IPS-20b (cell line): ENCODE results near the gene UCHL5.

Experiments
- H3K27ac ChIP-seq: one replicate; pipeline ENCODE4 v1.5.1; 2013; ENCODE audit warnings: low read length
- H3K27me3 ChIP-seq: 2 replicates; pipeline ENCODE4 v1.6.1; 2013; ENCODE audit warnings: mild to moderate bottlenecking, low read length, inconsistent platforms; ENCODE audit not compliant: insufficient read depth
- H3K36me3 ChIP-seq: 2 replicates; pipeline ENCODE4 v1.6.1; 2013; ENCODE audit warnings: low read depth, mild to moderate bottlenecking, inconsistent platforms, low read length, moderate library complexity; ENCODE audit not compliant: insufficient read depth
- H3K4me1 ChIP-seq: 2 replicates; pipeline ENCODE4 v1.6.1; 2013; ENCODE audit warnings: mild to moderate bottlenecking, control low read depth, inconsistent platforms, low read length, moderate library complexity; ENCODE audit not compliant: insufficient read depth
- H3K4me3 ChIP-seq: 2 replicates; pipeline ENCODE4 v1.5.1; 2013; ENCODE audit warnings: mild to moderate bottlenecking, low read length, inconsistent platforms
- H3K9ac ChIP-seq: 2 replicates; pipeline ENCODE4 v1.6.1; 2013; ENCODE audit warnings: low read depth, mild to moderate bottlenecking, inconsistent platforms, low read length, moderate library complexity
- H3K9me3 ChIP-seq: 2 replicates; pipeline ENCODE4 v1.6.1; 2013; ENCODE audit warnings: mild to moderate bottlenecking, low read depth, low read length, inconsistent platforms; ENCODE audit not compliant: insufficient read depth

UCHL5 gene

GRCh38 chr1:193086342-193086741, 27.2 kb upstream of the UCHL5 start:
- peaks cover 60% of the 10 kb centered on the region for H3K36me3 ChIP-seq
- H3K9ac ChIP-seq: no peak overlapping the region
- no peaks in the 10 kb centered on the region for H3K4me1 ChIP-seq
- no peaks in the 10 kb centered on the region for H3K27me3 ChIP-seq
- no peak overlapping the region for H3K4me3 ChIP-seq
- no peak overlapping the region for H3K27ac ChIP-seq
- H3K9me3 ChIP-seq: no peaks in the 10 kb centered on the region

DNA sequence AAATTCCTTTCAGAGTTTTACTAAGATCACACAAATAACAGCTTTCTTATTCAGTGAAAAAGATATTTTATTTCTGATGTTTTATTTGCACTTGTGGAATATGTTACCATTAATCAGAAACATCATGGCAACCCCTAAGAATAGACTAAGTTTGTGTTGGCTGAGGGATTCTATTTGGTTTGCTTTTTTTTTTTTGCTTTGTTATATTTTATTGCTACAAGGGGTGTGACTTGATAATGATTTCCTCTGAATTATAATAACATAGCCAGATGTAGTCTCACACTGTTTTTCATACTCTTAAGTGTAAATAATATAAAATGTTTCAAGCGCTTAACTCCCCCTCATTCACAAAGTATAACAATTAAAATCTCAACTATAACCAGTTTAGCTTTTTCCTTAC, 26.1 kb upstream of the UCHL5 start:
- H3K9ac ChIP-seq: no peak overlapping the region
- no peaks in the 10 kb centered on the region for H3K27me3 ChIP-seq
- H3K9me3 ChIP-seq: no peaks in the 10 kb centered on the region
- no peaks in the 10 kb centered on the region for H3K4me1 ChIP-seq
- no peak overlapping the region for H3K27ac ChIP-seq
- H3K36me3 ChIP-seq: peaks cover 68% of the 10 kb centered on the region
- H3K4me3 ChIP-seq: no peak overlapping the region

DNA sequence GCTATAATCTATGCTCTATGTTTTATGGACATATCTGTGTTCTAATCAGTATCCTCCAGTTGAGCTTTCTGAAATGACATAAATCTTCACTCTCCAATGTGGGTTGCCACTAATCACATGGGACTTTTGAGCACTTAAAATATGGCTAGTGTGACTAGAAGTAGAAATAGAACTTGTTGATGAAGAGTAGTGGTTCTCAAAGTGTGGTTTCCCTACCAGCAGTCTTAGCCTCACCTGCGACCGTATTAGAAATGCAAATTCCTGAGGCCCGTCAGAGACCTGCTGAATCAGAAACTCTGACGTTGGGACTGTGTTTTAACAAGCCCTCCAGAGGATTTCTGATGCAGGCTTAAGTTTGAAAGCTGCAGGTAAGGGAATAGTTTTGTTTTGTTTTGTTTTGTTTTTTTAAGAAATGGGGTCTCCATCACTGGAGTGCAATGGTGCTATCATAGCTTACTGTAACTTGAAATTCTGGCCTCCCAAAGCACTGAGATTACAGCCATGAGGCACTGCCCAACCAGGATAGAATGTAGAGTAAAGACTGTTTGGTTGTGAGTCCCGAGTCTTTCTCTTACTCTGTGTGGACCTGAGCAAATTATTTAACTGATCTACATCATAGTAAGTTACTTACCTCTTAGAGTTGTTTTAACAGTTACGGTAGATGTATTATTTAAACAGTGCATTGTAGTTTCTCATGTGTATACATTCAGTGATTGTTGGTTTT, 24.4 kb upstream of the UCHL5 start:
- peaks cover 82% of the 10 kb centered on the region for H3K36me3 ChIP-seq
- no peaks in the 10 kb centered on the region for H3K9me3 ChIP-seq
- no peak overlapping the region for H3K4me3 ChIP-seq
- H3K27ac ChIP-seq: no peak overlapping the region
- H3K4me1 ChIP-seq: no peaks in the 10 kb centered on the region
- no peak overlapping the region for H3K9ac ChIP-seq
- no peaks in the 10 kb centered on the region for H3K27me3 ChIP-seq

DNA sequence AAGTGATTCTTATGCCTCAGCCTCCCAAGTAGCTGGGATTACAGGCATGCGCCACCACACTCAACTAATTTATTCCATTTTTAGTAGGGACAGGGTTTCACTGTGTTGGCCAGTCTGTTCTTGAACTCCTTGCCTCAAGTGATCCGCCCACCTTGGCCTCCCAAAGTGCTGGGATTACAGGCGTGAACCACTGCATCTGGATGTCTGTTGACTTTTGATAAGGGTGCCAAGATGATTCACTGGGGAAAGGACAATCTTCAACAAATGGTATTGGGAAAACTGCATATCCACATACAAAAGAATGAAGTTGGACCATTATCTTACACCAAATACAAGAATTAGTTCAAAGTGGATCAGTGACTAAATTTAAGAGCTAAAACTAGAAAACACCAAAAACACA, 20.0 kb upstream of the UCHL5 start:
- no peaks in the 10 kb centered on the region for H3K9me3 ChIP-seq
- H3K27ac ChIP-seq: no peak overlapping the region
- H3K27me3 ChIP-seq: no peaks in the 10 kb centered on the region
- H3K9ac ChIP-seq: no peak overlapping the region
- H3K36me3 ChIP-seq: peaks cover 82% of the 10 kb centered on the region
- no peaks in the 10 kb centered on the region for H3K4me1 ChIP-seq
- no peak overlapping the region for H3K4me3 ChIP-seq

GRCh38 chr1:193077991-193078390, 18.8 kb upstream of the UCHL5 start:
- H3K4me1 ChIP-seq: no peaks in the 10 kb centered on the region
- H3K36me3 ChIP-seq: peaks cover 75% of the 10 kb centered on the region
- H3K27ac ChIP-seq: no peak overlapping the region
- no peak overlapping the region for H3K9ac ChIP-seq
- H3K9me3 ChIP-seq: no peaks in the 10 kb centered on the region
- no peak overlapping the region for H3K4me3 ChIP-seq
- no peaks in the 10 kb centered on the region for H3K27me3 ChIP-seq

GRCh38 chr1:193070942-193071341, 11.8 kb upstream of the UCHL5 start:
- no peak overlapping the region for H3K27ac ChIP-seq
- H3K4me3 ChIP-seq: no peak overlapping the region
- no peaks in the 10 kb centered on the region for H3K27me3 ChIP-seq
- no peaks in the 10 kb centered on the region for H3K9me3 ChIP-seq
- no peak overlapping the region for H3K9ac ChIP-seq
- H3K36me3 ChIP-seq: peaks cover 28% of the 10 kb centered on the region; the same call in 1 of the 2 replicates
- H3K4me1 ChIP-seq: peaks cover 5% of the 10 kb centered on the region

- no peak overlapping the region for H3K27ac ChIP-seq
- no peak overlapping the region for H3K9ac ChIP-seq
- H3K9me3 ChIP-seq: no peaks in the 10 kb centered on the region
- H3K4me3 ChIP-seq: no peak overlapping the region
- peaks cover 23% of the 10 kb centered on the region; the same call in 1 of the 2 replicates for H3K36me3 ChIP-seq
- no peaks in the 10 kb centered on the region for H3K27me3 ChIP-seq
- peaks cover 5% of the 10 kb centered on the region for H3K4me1 ChIP-seq
Measured at GRCh38 chr1:193070386-193070753, 11.2 kb upstream of the UCHL5 start.

DNA sequence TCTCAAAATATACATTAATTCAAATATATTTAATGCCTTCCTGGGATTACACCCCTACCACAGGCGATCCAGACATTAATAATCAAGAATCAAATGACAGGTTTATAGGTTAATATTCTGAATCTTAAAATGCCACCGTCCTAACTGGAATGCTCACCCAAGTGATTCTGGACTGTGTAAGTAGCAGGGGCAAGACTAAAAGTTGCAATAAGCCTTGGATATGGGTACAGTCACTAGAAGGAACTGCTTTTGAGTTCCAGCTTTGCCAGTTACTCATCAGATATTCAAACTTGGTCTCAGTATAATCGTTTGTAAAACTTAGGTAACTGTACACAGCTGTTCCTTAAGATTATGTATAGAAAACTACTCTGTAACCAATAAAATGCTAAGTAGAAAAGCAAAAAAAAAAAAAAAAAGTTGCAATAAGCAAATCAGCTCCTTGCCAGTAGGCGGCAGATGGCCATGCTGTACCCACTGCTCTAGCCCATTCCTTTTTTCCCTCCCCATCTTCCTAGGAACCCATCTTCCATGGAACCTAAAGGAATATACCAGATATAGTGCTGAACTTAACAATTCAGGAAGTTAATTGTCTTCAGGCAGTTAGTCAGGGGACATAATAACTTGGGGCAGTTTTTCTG, 10.7 kb upstream of the UCHL5 start:
- peaks cover 5% of the 10 kb centered on the region for H3K4me1 ChIP-seq
- no peak overlapping the region for H3K9ac ChIP-seq
- H3K27ac ChIP-seq: no peak overlapping the region
- peaks cover 23% of the 10 kb centered on the region; the same call in 1 of the 2 replicates for H3K36me3 ChIP-seq
- H3K9me3 ChIP-seq: no peaks in the 10 kb centered on the region
- no peaks in the 10 kb centered on the region for H3K27me3 ChIP-seq
- no peak overlapping the region for H3K4me3 ChIP-seq

DNA sequence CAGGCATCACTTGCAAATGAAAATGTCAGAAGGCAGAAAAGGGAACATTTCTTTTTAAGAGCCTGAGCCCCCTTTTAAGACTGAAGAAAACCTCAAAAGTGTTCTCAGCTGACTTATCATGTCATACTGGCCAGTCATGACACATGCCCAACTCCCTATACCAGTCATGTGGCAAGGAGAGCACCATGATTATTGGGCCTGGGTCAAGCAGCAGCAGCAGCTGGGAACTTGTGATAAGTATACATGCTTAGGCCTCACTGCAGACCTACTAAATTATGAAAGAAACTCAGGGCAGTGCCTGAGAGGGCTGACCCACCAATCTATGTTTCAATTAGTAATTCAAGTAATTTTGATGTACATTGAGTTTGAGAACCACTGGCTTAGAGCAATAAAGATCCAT, 8.9 kb upstream of the UCHL5 start:
- H3K4me3 ChIP-seq: no peak overlapping the region
- no peak overlapping the region for H3K27ac ChIP-seq
- H3K9ac ChIP-seq: no peak overlapping the region
- H3K9me3 ChIP-seq: no peaks in the 10 kb centered on the region
- H3K36me3 ChIP-seq: peaks cover 19% of the 10 kb centered on the region; the same call in 1 of the 2 replicates
- peaks cover 5% of the 10 kb centered on the region for H3K4me1 ChIP-seq
- H3K27me3 ChIP-seq: no peaks in the 10 kb centered on the region

DNA sequence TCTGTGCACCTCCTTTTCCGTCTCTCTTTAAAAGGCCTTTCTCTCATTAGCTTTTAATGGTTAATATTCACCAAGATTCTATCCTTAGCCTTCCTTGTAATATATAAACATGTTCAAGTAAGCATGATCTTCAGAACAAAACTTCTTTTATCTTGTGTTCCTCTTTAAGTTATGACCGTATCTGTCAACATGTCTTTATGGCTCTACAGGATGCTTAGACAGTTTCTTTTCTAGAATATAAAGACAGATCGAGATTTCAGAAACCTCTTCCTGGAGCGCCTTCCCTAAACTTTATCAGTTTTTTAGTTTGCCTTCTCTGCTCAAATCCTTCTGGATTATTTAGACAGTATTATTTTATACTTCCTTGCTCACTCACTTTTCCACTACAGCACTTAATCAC, 7.4 kb upstream of the UCHL5 start:
- no peaks in the 10 kb centered on the region for H3K27me3 ChIP-seq
- H3K4me1 ChIP-seq: peaks cover 5% of the 10 kb centered on the region
- H3K9me3 ChIP-seq: no peaks in the 10 kb centered on the region
- no peak overlapping the region for H3K9ac ChIP-seq
- H3K27ac ChIP-seq: no peak overlapping the region
- no peak overlapping the region for H3K4me3 ChIP-seq
- peaks cover 14% of the 10 kb centered on the region; the same call in 1 of the 2 replicates for H3K36me3 ChIP-seq

GRCh38 chr1:193065954-193066353, 6.8 kb upstream of the UCHL5 start:
- Histone ChIP-seq H3K9me3 (no peaks in the 10 kb centered on the region), H3K36me3 (peaks cover 9% of the 10 kb centered on the region; the same call in 1 of the 2 replicates), H3K4me1 (peaks cover 5% of the 10 kb centered on the region), H3K27ac (no peak overlapping the region), H3K9ac (no peak overlapping the region), H3K4me3 (no peak overlapping the region), H3K27me3 (no peaks in the 10 kb centered on the region)
